Fibroblast of gingiva (primary cell): ENCODE measurements around the gene DIAPH1.

Source experiments
- DNase-seq: peaks from one replicate; pipeline ENCODE4 v3.0.0-alpha.2; 2011; ENCODE audit warnings: low read depth

The DIAPH1 gene

DNA sequence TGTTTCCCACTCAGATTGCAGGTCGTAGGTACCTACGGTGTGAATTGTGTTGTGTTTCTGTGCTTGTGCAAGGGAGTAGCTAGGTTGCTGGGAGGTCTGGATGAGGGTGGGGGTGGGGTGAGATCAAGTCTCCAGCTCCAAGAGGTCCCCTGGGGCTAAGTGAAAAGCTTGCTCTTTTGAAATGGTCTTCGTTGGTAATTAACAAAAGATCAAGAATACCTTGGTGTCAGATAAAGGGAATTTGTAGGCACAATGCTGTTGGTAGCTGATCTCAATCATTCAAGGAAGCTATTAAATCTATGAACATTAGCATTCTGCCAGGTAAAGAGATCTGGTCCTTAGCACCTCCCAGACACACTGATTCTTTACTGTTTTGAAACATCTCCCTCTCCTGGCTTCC is 134.9 kb downstream of the DIAPH1 start:
- no peak for DNase-seq

DNA sequence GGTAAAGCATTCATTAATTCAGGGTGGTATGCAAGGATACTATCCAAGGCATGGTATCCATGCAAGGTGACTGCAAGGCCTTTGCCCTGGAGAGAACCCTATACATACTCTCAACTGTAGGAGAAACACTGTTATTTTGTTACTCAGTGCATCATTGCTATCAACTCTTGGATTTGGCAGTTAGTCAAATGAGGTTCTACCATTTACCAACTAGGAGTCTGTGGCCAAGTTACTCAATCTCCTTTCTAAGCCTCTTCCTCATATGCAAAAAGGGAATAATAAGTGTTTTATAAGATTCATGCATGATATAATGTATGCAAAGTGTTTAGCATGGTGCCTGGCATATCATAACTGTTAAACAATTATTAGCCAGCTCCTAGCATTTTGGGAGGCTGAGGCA is 139.0 kb downstream of the DIAPH1 start:
- DNase-seq = peak; percentile 34

DNA sequence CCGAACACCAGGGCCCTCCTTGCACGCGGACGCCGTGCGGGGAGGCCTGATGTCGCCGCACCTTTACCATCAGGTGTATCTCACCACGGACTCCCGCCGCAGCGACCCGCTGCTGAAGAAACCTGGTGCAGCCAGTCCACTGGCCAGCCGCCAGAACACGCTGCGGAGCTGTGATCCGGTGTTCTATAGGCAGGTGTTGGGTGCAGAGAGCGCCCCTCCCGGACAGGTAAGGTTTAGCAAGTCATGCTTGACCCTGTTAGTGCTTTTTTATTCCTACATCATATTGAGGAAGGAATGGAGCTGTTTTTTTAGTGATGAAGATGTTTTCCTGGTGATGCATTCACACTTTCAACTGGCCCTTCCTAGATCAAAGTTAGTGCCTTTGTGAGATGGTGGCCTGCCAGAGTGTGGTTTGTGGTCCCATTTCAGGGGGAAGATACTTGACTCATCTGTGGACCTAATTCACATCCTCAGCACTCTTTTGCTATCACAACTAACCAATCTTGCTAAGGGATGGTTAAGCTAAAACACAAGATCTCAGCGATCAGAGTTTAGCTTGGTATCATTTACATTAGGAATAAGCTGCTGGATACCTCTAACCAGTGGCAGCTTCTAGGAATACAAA is 140.4 kb downstream of the DIAPH1 start:
- no peak for DNase-seq

DNA sequence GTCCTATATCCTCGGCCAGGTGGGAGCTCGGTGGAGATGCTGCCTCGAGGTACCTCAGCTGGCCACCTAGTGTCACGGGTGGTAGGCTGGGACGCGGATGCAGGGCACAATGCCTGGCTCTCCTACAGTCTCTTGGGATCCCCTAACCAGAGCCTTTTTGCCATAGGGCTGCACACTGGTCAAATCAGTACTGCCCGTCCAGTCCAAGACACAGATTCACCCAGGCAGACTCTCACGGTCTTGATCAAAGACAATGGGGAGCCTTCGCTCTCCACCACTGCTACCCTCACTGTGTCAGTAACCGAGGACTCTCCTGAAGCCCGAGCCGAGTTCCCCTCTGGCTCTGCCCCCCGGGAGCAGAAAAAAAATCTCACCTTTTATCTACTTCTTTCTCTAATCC is 141.0 kb downstream of the DIAPH1 start:
- DNase-seq = no peak

DNA sequence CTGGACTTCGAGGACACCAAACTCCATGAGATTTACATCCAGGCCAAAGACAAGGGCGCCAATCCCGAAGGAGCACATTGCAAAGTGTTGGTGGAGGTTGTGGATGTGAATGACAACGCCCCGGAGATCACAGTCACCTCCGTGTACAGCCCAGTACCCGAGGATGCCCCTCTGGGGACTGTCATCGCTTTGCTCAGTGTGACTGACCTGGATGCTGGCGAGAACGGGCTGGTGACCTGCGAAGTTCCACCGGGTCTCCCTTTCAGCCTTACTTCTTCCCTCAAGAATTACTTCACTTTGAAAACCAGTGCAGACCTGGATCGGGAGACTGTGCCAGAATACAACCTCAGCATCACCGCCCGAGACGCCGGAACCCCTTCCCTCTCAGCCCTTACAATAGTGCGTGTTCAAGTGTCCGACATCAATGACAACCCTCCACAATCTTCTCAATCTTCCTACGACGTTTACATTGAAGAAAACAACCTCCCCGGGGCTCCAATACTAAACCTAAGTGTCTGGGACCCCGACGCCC is 141.7 kb downstream of the DIAPH1 start:
- DNase-seq = no peak

DNA sequence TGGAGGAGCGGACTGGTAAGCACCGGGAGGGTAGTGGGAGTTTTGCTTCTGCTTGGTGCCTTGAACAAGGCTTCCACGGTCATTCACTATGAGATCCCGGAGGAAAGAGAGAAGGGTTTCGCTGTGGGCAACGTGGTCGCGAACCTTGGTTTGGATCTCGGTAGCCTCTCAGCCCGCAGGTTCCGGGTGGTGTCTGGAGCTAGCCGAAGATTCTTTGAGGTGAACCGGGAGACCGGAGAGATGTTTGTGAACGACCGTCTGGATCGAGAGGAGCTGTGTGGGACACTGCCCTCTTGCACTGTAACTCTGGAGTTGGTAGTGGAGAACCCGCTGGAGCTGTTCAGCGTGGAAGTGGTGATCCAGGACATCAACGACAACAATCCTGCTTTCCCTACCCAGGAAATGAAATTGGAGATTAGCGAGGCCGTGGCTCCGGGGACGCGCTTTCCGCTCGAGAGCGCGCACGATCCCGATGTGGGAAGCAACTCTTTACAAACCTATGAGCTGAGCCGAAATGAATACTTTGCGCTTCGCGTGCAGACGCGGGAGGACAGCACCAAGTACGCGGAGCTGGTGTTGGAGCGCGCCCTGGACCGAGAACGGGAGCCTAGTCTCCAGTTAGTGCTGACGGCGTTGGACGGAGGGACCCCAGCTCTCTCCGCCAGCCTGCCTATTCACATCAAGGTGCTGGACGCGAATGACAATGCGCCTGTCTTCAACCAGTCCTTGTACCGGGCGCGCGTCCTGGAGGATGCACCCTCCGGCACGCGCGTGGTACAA is 142.5 kb downstream of the DIAPH1 start:
- DNase-seq = peak; percentile 82

DNA sequence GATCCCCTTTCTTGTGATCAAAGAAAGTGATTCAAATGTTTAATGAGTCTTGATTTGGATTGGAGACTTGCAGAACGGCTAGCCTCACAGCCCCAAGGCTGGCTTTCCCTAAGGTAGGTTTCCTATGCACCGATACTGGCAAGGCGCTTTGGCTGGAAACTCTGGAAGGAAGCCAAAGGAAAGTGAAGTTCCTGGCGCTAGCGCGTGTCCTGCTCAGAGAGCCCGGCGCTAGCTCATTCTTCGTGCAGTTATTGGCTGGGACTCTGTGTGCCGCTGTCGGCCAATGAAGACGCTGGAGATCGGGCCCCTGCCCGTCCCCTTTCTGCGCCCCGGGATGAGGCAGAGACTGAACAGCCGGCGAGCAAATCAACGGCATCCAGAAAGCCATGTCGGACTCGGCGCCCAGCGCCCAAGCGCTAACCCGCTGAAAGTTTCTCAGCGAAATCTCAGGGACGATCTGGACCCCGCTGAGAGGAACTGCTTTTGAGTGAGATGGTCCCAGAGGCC is 143.1 kb downstream of the DIAPH1 start, which contains the start of gene PCDHGC3:
Gene PCDHGC3, plus strand, starts transcription at position 342 of the 507 bp plus-strand sequence. Its CDS starts 151 bp downstream, at position 493.
- DNase-seq = peak; percentile 94

DNA sequence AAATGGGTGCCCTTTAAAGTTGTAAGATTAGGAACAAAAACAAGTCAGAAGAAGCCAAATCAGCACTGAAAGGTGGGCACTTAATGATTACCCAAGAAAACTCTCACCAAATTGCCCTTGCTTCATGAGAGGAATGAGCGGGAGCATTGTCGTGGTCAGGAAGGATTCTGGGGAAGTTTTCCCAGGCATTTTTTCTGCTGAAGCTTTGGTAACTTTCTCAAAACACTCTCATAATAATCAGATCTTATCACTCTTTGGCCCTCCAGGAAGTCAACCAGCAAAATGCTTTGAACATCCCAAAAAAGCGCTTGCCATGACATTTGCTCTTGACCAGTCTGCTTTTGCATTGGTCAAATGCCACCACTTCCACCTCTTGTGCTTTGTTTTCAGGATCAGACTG is 153.4 kb downstream of the DIAPH1 start:
- DNase-seq = no peak
